HG02973 (cell line): ENCODE results near the gene ITGA2B.
"Not testable (repeated sequence)": the region's sequence is repeated elsewhere in the genome, so short reads cannot be mapped to it uniquely, and the experiment has no call there.

ENCODE experiments used
- ATAC-seq: cut with Tn5 transposase; IDR thresholded peaks from one replicate; pipeline ENCODE4 v1.9.1; 2021; ENCODE audit warnings: moderate library complexity; ENCODE audit not compliant: unreplicated experiment

Gene ITGA2B

GRCh38 chr17:44369414-44370023 is 19.9 kb downstream of the ITGA2B start:
- ATAC-seq = not testable (repeated sequence)

DNA sequence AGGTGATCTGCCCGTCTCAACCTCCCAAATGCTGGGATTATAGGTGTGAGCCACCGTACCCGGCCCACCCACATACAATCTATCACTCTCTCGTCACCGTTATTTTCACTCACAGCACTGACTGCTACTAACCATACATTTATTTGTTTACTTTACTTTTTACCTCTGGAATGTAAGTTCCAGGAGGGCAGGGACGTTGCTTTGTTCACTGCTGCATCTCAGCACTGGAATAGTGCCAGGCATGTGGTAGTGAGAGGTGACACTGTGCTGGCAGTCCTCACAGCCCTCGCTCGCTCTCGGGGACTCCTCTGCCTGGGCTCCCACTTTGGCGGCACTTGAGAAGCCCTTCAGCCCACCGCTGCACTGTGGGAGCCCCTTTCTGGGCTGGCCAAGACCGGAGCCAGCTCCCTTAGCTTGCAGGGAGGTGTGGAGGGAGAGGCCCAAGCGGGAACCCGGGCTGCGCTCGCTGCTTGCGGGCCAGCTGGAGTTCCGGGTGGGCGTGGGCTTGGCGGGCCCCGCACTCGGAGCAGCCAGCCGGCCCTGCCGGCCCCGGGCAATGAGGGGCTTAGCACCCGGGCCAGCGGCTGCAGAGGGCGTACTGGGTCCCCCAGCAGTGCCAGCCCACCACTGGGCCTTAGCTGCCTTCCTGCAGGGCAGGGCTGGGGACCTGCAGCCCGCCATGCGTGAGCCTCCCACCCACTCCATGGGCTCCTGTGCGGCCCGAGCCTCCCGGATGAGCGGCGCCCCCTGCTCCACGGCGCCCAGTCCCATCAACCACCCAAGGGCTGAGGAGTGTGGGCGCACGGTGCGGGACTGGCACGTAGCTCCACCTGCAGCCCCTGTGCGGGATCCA is 20.8 kb downstream of the ITGA2B start:
- ATAC-seq = not testable (repeated sequence)

DNA sequence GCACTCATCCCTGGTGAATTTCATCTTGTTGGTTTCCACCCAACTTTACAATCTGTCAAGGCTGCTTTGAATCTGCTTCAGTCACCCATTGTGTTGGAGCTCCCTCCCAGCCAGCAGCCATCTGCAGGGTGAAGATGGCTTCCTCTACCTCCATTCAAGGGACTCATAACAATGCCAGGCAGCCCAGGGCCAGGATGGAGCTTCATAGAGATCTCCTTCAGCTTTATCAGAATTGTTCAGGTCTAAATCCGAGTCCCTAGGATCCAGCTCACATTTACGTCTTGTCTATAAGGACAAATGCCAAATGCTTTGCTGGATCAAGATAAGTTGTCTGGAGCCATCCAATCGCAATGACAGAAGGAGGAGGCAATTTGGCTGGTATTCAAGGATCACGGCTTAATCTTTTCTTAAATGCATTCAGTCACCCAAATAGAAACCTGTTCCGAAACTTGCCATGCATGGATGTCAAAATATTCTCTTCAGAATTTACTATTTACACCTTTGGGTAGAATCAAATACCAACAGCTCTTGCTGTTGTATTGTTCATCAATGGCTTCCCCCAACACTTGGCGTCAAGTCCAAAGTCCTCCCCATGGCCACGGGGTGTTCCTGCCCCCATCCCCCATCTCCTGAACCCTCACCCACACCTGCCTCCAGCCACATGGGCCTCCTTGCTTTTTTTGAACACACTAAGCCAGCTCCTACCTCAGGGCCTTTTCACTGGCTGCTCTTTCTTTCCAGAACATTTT is 22.0 kb downstream of the ITGA2B start:
- no peak for ATAC-seq

- not testable (repeated sequence) for ATAC-seq
Observed at GRCh38 chr17:44365051-44365450, 24.4 kb downstream of the ITGA2B start.

DNA sequence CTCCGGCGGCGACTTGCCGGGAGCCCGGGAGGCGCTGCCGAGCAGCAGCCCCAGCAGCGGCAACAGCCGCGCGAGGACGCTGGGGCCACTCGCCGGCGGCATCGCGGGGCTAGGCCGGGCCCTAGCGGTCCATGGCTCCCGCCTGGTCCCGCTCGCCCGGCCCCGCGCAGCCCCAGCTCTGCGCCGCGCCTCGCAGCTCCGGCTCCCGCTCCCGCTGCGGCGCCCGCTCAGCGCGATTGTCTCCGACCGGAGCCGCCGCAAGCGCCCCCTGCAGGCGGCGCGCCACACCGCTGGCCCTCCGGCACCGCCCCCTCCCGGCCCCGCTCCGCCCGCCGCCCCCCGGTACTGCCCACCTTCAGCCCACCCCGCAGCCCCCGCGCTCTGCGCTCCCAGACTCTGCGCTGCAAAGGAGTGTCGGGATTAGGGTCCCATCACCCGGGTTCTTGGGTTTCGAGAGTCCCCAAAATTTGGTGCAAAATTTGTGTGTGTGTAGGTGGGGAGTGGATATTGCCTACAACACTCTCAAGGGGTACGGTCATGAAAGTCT is 25.8 kb downstream of the ITGA2B start, which contains the start of gene FAM171A2:
Gene FAM171A2, minus strand, starts transcription at position 241 of the 547 bp plus-strand sequence. Its CDS starts 139 bp downstream, at position 102.
- ATAC-seq = no peak

DNA sequence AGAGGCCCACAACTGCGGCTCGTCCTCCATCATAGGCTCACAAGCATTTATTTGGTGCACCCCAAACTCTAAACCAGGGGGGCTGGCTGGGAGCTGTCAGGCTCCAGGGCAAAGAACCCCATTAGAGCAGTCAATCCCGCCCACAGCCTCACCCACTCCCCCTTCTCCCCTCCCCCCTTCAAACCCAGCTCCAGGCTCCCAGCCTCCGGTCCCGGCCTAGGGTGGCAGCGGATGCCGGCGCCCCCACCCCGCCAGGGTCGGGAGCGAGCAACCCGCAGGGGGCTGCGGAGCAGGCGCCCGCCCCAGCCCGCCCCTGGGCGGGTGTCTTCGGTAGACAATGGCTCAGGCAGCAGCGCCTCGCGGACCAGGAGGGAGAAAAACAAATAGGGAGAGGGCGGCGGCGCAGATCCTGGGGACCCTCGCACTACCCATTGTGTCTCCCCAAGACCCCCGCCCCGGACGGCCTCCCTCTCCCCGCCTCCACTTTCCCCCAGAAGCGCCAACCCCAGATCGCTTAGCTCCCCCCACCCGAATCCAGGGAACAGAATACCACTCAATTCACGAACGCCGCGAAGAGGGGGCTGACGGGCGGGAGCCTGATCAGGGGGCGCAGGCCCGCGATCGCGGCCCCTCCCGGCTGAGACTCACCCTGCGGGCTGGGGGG is 26.4 kb downstream of the ITGA2B start:
- ATAC-seq = no peak

DNA sequence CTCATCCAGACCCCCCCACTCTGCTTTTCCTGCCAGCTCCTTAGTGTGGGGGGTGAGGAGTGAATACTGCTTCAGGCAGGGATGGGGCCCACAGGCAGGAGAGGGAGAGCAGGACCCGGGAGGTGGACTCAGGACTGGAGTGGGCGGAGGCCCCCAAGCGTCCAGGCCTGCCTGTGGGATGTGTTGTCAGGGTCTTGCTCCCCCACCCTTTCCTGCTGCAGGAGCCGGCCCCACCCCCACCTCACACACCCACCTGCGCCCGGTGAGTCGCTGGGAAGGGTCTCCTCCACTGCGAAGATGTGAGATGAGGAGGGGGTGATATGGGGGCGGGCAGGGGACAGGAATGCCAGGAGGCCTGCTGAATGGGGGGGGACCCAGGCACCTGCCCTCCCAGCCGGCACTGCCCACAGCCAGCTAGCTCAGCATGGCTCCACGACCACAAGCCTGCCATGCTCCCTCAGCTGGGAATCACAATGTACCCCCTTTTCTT is 26.9 kb downstream of the ITGA2B start:
- no peak for ATAC-seq

DNA sequence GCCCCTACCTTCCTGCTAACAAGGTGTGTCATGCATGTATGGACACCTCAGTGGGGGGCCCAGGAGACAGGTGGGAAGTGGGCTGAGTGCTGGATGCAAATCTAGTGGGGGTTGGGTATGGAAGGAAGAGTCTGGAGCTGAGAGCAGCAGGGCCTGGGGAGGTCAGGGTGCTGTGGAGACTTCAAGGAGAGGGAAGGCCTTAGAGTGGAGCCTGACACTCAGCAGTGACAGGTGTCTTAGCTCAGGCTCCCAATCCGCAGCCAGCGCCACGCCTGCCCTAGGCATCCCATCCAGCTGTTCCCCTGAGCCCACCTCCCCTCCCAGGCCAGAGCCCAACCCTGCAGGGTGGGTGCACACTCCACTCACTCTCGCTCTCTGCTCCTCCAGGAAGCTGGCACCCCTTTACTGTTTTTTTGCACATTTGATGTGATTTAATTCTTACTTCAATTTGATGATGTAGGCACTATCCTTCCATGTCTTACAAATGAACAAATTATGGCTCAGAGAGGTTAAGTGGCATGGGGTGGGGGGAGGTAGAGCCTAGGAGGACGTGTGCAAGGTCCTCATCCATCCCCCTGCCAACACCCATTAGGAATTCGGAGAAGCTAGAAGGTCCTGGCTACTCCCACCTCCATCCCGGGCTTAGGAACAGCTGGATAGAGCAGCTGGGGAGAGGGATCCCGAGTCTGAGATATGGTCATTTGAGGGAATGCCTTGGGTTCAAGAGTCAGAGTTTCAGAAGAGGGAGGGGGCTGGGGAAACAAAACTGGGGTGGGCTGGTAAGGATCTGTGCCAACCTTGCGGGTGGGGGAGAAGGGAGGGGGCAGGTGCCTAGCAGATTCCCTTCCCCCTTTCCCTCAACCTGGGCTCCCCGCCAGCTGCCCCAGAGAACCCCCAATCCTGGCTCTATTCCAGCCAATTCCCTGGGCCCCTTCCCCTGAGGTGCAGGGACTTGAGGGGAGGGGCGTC is 27.9 kb downstream of the ITGA2B start:
- no peak for ATAC-seq

DNA sequence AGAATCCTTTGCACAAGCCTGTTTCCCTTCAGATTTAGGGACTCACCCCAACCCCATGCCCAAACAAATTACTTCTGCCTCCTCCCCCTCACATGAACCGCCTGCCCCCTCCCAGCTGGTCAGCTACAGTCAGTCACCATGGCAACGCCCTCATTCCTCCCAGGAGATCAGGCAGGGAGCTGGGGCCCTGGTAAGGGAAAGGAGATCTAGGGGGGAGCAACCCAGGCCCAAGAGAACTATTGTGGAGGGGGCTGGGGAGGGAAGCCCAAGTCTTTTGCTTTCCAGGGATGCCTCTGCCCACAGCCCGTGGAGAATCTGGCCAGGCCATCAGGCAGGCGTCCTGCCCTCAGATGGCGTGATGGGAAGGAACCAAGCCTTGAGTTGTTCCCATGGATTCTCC is 28.6 kb downstream of the ITGA2B start:
- ATAC-seq = no peak

DNA sequence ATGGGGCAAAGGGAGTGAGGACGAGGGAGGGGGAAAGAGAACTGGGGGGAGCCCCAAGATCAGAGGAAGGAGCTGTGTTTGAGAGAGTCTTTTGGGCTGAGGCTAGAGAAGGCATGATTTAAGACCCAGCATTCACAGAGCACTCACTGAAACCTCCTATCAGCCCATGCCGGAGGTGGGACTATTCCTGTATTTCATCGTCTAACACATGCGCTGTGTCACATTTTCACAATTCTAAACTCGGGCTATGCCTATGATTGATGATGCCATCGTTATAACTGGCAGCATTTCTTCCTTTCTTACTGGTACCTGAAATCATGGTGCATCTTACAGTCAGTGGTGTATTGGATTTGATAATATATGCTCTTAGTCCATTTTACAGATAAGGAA is 29.3 kb downstream of the ITGA2B start:
- ATAC-seq = no peak

GRCh38 chr17:44359458-44360143 is 29.8 kb downstream of the ITGA2B start:
- no peak for ATAC-seq

- no peak for ATAC-seq
Observed at GRCh38 chr17:44359006-44359405, 30.4 kb downstream of the ITGA2B start.

DNA sequence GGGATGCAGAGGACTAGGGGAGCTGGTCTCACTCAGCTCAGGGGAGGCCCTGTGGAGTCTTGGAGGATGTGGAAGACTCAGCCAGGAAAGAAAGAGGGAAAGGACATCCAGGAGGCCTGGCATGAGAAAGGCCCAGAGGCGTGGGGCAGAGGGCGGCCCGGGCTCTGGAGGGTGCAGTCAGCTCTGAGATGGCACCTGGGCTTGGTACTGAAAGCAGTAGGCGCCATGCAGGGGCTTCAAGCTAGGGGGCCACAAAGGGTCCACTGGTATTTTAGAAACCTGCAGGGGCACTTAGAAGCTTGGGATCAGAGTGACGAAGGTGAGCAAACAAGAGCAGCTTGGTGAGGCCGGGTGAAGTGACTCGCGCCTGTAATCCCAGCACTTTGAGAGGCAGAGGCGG is 31.4 kb downstream of the ITGA2B start:
- ATAC-seq = no peak

DNA sequence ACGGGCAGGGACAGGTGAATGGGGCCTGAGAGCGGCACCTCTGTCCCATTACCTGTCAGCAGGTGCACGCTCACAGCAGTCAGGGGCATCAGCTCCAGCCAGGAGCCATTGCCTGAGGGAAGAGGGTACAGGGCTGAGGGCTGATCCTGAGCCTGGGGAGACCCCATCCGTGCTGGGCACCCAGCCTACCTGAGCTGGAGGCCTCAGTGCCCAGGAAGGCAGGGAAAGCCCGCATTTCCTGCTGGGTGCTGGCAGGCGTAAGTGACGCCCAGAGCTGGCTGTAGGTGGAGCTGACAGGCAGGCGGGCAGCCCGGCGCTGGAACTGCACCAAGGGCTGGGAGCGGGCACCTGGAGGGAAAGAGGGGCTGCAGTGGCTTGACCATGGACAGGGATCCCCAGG is 33.2 kb downstream of the ITGA2B start:
- no peak for ATAC-seq

DNA sequence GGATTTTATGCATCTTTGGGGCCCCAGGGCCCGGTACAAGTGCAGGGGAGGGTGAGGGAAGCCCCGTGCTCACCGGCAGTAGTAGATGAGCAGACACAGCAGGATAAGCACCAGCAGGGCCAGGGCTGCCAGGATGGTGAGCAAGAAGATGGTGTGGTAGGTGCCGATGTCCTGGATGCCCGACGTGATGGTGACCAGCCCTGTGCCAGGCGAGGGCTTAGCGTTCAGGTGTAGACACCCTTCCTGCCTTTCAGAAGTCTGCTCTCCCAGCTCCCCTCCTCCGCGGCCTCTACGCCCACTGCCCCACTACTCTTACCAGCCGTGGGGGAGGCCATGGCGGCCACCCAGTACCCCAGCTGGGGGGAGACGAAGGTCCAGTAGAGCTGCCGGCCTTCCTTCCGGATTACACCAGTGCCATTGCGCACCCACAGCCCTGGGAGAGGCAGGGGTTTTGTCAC is 33.8 kb downstream of the ITGA2B start:
- no peak for ATAC-seq

- no peak for ATAC-seq
Observed at GRCh38 chr17:44354582-44355561, 34.6 kb downstream of the ITGA2B start.

GRCh38 chr17:44353672-44354331 is 35.6 kb downstream of the ITGA2B start:
- no peak for ATAC-seq
